ENCODE measurements around the gene P2RY8.
"Not testable (repeated sequence)": the region's sequence is repeated elsewhere in the genome, so short reads cannot be mapped to it uniquely, and the experiment has no call there.

Gene P2RY8

DNA sequence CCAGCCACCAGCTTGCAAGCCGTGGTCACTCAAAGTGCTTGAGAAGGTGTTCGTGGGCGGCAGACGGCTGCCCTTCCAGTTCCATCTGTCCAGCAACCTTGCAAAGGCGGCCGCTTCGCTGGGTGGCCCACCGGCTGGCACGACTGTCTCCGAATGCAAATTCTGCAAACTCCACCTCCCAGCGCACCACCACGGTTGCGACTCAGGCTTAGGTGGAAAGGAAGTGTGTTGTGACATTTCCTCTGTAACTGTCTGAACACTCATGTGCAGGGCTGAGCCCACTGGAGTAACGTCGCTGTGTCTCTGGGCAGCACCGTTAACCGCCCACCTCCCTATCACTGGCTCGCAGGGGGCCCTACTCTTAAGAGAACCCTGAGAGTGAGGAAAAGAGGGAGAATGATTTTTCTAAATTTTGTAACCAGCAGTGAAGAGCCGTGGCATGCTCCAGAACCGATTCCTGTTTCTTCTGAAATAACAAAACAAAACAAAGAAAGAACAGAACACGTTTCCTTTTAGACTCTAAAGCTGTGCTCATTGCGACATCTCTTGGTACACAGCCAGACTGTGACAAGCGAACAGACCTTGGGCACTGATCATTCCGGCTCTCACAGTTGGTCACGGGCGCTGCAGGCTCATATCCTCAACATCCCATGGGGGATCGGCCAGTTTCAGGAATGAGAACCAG is at the start of gene P2RY8:
P2RY8 (minus strand) TSS at position 155 of the 685 bp plus-strand sequence. CDS start 70,627 bp downstream, outside the sequence.
- in situ Hi-C loops (cut with HindIII; ENCODE audit: low sequenced_read_pairs): no loop called here

DNA sequence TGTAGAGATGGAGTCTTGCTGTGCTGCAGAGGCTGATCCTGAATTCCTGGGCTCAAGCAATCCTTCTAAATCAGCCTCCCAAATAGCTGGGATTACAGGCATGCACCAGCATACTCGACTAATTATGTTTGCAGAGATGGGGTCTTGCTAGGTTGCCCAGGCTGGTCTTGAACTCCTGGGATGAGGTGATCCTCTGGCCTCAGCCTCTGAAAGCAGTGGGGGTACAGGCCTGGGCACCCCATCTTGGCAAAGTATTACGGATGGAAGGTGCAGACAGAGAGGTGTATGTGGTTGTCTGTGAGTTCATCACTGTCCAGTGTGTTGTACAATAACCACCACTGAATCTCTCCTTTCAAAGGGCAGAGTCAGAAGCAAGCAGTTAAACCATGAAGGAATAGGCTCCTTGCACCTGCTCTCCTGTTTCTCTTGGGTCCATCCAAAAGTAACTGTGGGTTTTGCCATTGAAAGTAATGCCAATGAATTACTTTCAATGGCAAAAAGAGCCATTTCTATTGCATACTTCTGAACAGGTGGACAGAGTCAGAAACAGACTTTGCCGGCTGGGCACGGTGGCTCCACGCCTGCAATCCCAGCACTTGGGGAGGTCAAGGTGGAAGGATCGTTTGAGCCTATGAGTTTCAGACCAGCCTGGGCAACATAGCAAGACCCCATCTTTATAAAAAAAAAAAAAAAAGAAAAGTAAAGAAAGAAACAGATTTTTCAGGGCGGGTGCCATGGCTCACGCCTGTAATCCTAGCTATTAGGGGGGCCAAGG is 47.4 kb upstream of the P2RY8 start:
- in situ Hi-C loops (cut with HindIII; ENCODE audit: low sequenced_read_pairs): no loop called here

DNA sequence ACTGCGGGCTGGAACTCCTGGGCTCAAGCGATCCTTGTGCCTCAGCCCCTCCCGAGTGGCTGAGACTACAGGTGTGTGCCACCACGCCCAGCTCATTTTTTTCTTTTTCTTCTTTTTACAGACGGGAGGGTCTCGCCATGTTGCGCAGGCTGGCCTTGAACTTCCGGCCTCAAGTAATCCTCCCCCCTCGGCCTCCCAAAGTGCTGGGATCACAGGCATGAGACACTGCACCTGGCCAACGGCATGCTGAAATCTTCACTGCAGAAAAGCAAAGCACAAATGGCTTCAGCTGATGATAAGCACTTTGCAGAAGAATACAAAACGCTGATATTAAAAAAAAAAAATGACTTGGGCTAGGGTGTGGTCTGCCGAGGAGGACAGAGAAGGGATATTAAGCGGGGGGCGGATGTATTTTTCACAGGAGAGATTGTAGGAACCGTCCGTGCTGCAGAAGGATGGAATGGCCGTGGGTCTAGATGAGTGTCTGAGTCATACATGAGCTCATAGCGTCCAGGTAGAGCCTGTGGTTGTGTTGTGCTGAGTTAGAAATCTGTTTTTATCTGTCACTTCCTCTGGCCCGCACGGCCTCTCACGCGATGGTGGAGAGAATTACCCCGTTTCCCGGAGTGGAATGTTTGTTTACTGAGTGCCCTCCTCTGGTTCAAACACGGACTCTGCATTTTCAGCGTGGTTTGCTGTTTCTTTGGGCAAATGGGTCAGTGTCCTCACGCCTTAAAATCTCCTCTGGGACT is 45.9 kb upstream of the P2RY8 start:
- in situ Hi-C loops (cut with HindIII; ENCODE audit: low sequenced_read_pairs): no loop called here

GRCh38 chrX:1581132-1581531 is 44.1 kb upstream of the P2RY8 start:
- in situ Hi-C loops (cut with HindIII; ENCODE audit: low sequenced_read_pairs): no loop called here

GRCh38 chrX:1578511-1579173 is 41.7 kb upstream of the P2RY8 start:
- in situ Hi-C loops (cut with HindIII; ENCODE audit: low sequenced_read_pairs): no loop called here

- in situ Hi-C loops (cut with HindIII; ENCODE audit: low sequenced_read_pairs): no loop called here
These were observed 40.9 kb upstream of the P2RY8 start for GRCh38 chrX:1577845-1578244.

DNA sequence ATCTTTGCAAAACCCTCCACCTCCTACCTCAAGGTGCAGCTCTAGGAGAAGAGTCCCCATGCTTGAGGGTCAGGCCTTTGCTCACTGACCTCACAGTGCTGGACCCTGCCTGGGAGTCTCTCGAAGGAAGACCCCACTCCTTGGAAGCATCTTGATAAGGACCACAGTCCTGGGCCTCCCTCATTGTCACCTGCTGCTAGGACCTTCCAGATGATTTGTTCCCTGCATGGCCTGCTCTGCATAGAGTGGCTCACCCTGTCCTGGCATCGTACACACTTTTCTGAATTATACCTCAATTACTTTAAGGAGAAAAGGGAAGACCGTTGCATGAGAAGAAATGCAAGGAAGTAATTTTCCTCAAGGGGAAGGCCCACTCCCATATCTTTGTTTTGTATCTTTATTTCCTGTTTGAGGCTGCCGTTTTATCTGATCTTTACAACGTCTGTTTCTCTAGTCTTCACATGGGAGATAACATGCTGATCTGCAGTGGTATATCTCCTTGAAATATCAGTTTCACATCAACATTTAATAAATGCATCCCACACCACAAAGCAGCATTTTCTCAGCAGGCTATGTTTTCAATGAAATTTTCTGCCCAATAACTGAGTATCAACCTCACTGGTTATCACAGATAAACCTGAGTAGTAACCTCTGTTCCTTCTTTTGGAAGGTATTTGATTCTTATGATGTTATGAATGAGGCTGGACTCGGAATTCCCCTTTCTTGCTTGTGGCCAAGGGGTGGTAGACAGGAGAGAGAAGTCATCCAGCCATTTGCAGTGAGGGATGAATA is 39.4 kb upstream of the P2RY8 start:
- in situ Hi-C loops (cut with HindIII; ENCODE audit: low sequenced_read_pairs): no loop called here

DNA sequence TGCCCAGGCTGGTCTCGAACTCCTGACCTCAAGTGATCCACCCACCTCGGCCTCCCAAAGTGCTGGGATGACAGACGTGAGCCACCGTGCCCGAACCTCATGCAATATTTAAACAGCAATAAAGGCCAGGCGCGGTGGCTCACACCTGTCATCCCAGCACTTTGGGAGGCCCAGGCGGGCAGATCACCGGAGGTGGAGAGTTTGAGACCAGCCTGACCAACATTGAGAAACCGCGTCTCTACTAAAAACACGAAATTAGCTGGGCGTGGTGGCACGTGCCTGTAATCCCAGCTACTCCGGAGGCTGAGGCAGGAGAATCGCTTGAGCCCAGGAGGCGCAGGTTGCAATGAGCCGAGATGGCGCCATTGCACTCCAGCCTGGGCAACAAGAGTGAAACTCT is 37.2 kb upstream of the P2RY8 start:
- in situ Hi-C loops (cut with HindIII; ENCODE audit: low sequenced_read_pairs): not testable (repeated sequence)

DNA sequence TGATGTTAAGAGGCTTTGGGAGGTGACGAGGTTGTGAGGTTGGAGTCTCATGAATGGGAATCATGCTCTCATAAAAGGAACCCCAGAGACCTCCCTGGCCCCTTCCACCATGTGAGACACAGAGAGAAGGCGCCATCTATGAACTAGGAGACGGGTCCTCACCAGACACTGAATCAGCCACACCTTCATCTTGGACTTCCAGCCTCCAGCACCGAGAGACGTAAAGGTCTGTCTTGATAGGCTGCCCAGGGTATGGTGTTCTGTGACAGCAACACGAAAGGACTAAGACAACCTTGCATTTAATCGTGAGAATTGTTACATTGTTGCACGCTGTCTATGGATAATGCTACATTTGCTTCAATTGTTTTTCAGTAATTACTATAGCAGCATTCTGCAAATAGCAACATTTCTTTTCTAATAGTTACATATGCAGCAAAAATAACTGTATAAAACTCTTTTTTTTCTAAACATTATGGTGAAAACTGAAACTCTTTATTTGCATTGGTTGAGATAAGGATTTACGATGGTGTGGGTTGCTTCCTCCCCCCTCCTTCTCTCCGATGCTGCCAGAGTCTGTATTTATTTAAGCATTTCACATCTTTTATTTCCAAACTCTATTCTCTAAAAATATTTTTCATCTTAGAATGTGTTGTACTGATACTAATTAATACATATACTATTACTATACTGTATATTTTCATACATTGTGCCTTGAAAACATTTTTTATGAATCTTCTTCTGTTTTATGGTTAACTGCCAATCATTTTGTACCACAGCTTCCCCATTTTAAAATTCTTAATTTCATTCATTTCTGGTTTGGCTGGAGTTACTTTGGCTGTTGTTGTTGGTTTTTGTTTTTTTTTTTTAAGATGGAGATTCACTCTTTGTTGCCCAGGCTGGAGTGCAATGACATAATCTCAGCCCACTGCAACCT is 28.0 kb upstream of the P2RY8 start:
- in situ Hi-C loops (cut with HindIII; ENCODE audit: low sequenced_read_pairs): no loop called here

DNA sequence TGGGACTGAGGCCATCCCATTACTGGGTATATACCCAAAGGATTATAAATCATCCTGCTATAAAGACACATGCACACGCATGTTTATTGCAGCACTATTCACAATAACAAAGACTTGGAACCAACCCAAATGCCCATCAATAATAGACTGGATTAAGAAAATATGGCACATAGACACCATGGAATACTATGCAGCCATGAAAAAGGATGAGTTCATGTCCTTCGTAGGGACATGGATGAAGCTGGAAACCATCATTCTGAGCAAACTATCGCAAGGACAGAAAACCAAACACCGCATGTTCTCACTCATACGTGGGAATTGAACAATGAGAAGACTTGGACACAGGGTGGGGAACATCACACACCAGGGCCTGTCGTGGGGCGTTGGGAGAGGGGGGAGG is 27.1 kb upstream of the P2RY8 start:
- in situ Hi-C loops (cut with HindIII; ENCODE audit: low sequenced_read_pairs): not testable (repeated sequence)

- in situ Hi-C loops (cut with HindIII; ENCODE audit: low sequenced_read_pairs): no loop called here
These were observed 24.2 kb upstream of the P2RY8 start for GRCh38 chrX:1561164-1561563.

DNA sequence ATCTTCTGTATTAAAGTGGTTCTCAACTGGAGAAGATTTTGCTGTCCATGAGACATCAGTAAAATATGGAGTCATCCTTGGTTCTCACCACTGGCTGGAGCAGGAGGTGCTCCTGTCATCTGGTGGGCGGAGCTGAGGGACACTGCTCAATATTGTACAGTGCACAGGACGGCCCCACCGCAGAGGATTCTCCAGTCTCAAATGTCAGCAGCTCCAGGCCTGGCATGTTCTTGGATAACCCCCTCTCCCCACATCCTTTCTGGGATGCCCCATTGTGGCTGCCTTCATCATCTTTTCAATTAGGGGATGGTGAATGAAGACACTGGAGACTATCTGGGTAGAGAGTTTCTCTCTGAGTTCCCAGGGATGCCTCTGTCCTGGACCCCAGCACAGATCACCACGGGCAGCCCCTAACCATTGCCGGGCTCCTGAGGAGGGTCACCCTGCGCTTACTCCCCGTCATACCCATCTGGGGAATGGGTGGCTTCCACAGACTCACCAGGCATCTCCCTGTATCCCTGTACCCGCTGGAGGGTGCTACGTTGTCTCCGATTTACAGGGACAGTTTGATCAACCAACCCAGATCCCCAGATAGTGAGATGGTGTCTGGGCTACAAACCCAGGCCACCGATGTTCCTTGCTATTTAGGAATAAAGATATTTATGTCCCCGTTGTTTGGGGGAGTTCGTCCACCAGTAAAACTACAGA is 21.9 kb upstream of the P2RY8 start:
- in situ Hi-C loops (cut with HindIII; ENCODE audit: low sequenced_read_pairs): no loop called here

- in situ Hi-C loops (cut with HindIII; ENCODE audit: low sequenced_read_pairs): not testable (repeated sequence)
These were observed 20.5 kb upstream of the P2RY8 start for GRCh38 chrX:1557442-1557841.

GRCh38 chrX:1555370-1555769 is 18.4 kb upstream of the P2RY8 start:
- in situ Hi-C loops (cut with HindIII; ENCODE audit: low sequenced_read_pairs): no loop called here

DNA sequence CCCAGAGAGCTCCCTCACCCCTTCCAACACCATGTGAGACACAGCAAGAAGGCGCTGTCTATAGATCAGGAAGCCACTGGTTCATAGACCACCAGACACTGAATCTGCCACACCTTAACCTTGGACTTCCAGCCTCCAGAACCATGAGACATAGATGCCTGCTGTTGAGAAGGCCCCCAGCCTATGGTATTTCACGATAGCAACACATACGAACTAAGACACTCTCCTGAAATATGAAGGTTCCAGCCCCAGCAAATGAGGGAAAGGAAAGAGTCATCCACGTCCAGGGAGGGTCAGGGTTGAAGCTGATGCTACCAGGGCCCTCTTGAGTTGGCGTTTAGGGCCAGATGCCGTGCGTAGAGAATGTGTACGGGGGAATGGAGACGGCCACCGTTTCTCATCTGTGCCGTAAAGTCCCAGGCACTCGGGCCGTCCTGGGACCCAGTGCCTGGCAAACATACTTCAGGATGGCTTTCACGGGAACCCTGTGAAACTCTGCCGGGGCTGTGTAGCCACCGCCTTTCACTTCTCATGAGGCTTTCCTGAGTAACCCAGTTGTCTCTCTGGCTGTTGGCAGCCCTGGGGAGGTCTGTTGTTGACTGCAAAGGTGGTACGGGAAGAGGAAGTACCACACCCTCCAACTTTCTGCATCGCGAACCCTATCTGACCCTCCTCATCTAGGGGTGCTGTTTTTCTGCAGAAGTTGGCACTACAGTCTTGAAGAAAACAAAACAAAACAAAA is 17.7 kb upstream of the P2RY8 start:
- in situ Hi-C loops (cut with HindIII; ENCODE audit: low sequenced_read_pairs): no loop called here

DNA sequence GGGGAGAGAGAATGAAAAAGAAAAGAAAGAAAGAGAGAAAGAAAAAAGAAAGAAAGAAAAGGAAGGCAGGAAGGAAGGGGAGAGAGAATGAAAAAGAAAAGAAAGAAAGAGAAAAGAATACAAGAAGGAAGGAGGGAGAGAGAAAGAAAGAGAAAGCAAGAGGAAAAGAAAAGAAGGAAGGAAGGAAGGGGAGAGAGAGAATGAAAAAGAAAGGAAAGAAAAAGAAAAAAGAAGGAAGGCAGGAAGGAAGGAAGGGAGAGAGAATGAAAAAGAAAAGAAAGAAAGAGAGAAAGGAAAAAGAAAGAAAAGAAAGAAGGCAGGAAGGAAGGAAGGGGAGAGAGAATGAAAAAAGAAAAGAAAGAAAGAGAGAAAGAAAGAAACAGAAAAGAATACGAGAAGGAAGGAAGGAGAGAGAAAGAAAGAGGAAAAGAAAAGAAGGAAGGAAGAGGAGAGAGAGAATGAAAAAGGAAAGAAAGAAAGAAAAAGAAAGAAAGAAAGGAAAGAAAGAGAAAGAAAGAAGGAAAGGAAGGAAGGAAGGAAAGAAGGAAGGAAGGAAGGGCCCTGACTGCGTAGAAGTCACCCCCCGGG is 15.1 kb upstream of the P2RY8 start:
- in situ Hi-C loops (cut with HindIII; ENCODE audit: low sequenced_read_pairs): no loop called here

GRCh38 chrX:1546691-1547251 is 9.8 kb upstream of the P2RY8 start:
- in situ Hi-C loops (cut with HindIII; ENCODE audit: low sequenced_read_pairs): no loop called here

All from endothelial cell of hepatic sinusoid (primary cell).